Caco-2 (cell line): ENCODE data around the gene RPS25. TPM values are rescaled to one million over a fixed set of nuclear protein-coding genes. Genes with fewer than 3 reads are reported as not detected.
A peak's percentile ranks its signal among the peaks of the same experiment; 100 is the strongest.

Experiments
- BruUV-seq: library from RNA; stranded (reverse); fragments of 400-500 nt; replicated peaks from 2 replicates; lab custom pipeline; 2021; lab: Mats Ljungman, UMichigan
- CTCF ChIA-PET: fragments of 300-600 bp; sonication (Branson Sonifier 250); formaldehyde crosslinking; loops from one replicate; lab custom pipeline; 2022; ENCODE audit warnings: antibody characterized with exemption; lab: Charles Lee
- POLR2A ChIA-PET: fragments of 300-600 bp; sonication (Branson Sonifier 250); formaldehyde crosslinking; loops from one replicate; lab custom pipeline; 2022; ENCODE audit warnings: antibody characterized with exemption; lab: Charles Lee
- DNase-seq, 2 experiments: peaks; one replicate each; pipeline versions ENCODE4 v3.0.0 to v3.0.0-alpha.2; 2020 to 2022
- H3K27me3 ChIP-seq: replicated peaks from 2 replicates; pipeline ENCODE4 v1.6.0; 2011; ENCODE audit warnings: low read length; ENCODE audit not compliant: control insufficient read depth, insufficient read depth
- H3K36me3 ChIP-seq: 2 replicates; pipeline ENCODE4 v1.5.1; 2011; ENCODE audit warnings: low read length; ENCODE audit not compliant: control insufficient read depth, insufficient read depth
- H3K4me1 ChIP-seq: fragments of 250-450 bp; sonication (Bioruptor Pico); 2 replicates; pipeline ENCODE4 v1.5.1; 2020; ENCODE audit warnings: mild to moderate bottlenecking
- H3K4me3 ChIP-seq: 2 replicates; pipeline ENCODE4 v1.5.1; 2011; ENCODE audit warnings: low read depth, mild to moderate bottlenecking, control low read depth, low read length
- H3K9me3 ChIP-seq: fragments of 250-450 bp; sonication (Bioruptor Pico); 2 replicates; pipeline ENCODE4 v1.5.1; 2020; ENCODE audit warnings: mild to moderate bottlenecking, moderate library complexity
- H3K27ac Mint-ChIP-seq: one replicate; pipeline ENCODE4 v1.8.0; 2022; ENCODE audit warnings: mixed read lengths; ENCODE audit not compliant: unreplicated experiment
- H3K27me3 Mint-ChIP-seq: one replicate; pipeline ENCODE4 v1.8.0; 2022; ENCODE audit warnings: mixed read lengths; ENCODE audit not compliant: insufficient read depth, unreplicated experiment
- H3K36me3 Mint-ChIP-seq: one replicate; pipeline ENCODE4 v1.8.0; 2022; ENCODE audit warnings: mild to moderate bottlenecking, mixed read lengths; ENCODE audit not compliant: insufficient read depth, unreplicated experiment
- H3K4me1 Mint-ChIP-seq: one replicate; pipeline ENCODE4 v1.8.0; 2022; ENCODE audit warnings: low read depth, mixed read lengths; ENCODE audit not compliant: unreplicated experiment
- H3K4me3 Mint-ChIP-seq: one replicate; pipeline ENCODE4 v1.8.0; 2022; ENCODE audit warnings: mild to moderate bottlenecking, moderate library complexity, mixed read lengths; ENCODE audit not compliant: unreplicated experiment
- H3K9me3 Mint-ChIP-seq: one replicate; pipeline ENCODE4 v1.8.0; 2022; ENCODE audit warnings: mixed read lengths; ENCODE audit not compliant: unreplicated experiment
- CTCF ChIP-seq, 2 experiments: fragments of 200-600 bp in 1 of 2; IDR thresholded peaks; 1 replicate in 1 of 2; 2 replicates in 1 of 2; pipeline versions ENCODE4 v1.5.1 to v1.8.0; 2011 to 2022; ENCODE audit warnings: antibody characterized with exemption in 1 of 2, control low read depth in 1 of 2, inconsistent platforms in 1 of 2, low read depth in 1 of 2, low read length in 1 of 2, mild to moderate bottlenecking in 1 of 2, moderate library complexity in 1 of 2; ENCODE audit not compliant: insufficient read depth in 1 of 2, severe bottlenecking in 1 of 2, unreplicated experiment in 1 of 2
- intact Hi-C: fragments of 100-400 bp; cut with micrococcal nuclease; formaldehyde crosslinking; loops from one replicate; pipeline ENCODE4 v1.10.0; 2022; ENCODE audit not compliant: unreplicated experiment
- total RNA-seq: library from RNA; stranded (reverse); gene quantifications from 2 replicates; pipeline ENCODE4 v1.2.3, GENCODE V29; 2022

RPS25 gene
- total RNA-seq, 1 experiment from 2014 or later, result 1,811 TPM

- TF ChIP-seq CTCF (IDR thresholded peaks at IDR 0.05; ENCODE audit: insufficient read depth in 1 of 2, low read depth in 1 of 2, low read length in 1 of 2, severe bottlenecking in 1 of 2, unreplicated experiment in 1 of 2), result no peak
- no TSS peak for BruUV-seq
- Mint-ChIP-seq H3K36me3 (peaks cover 74% of the 10 kb centered on the region), H3K4me1 (peaks cover 64% of the 10 kb centered on the region), H3K27me3 (no peaks in the 10 kb centered on the region), H3K27ac (peak overlapping the region; percentile 90), H3K9me3 (no peaks in the 10 kb centered on the region), H3K4me3 (peak overlapping the region; percentile 39)
- ChIA-PET CTCF (interaction anchor here (0.6 kb wide), 1 partner anchor 237 kb away, joined by 3 read pairs; the partner anchor contains the start of gene DDX6), POLR2A (interaction anchor here (0.5 kb wide), 1 partner anchor 43 kb away, joined by 3 read pairs; no protein-coding TSS in a partner anchor)
- no peak overlapping the region; the same call in 1 of the 2 replicates for H3K4me3 ChIP-seq
- peaks cover 63% of the 10 kb centered on the region for H3K4me1 ChIP-seq
- no peaks in the 10 kb centered on the region for H3K27me3 ChIP-seq
- H3K36me3 ChIP-seq, result peaks cover 21% of the 10 kb centered on the region
- intact Hi-C loops, result no loop called here
- no peak for DNase-seq
- H3K9me3 ChIP-seq, result no peaks in the 10 kb centered on the region
Observed at GRCh38 chr11:119027561-119028345, 9.6 kb upstream of the RPS25 start.

GRCh38 chr11:119026970-119027369, 8.8 kb upstream of the RPS25 start:
- CTCF ChIA-PET, result interaction anchor here (0.5 to 0.6 kb wide), 2 partner anchors 45 to 236 kb away, joined by 3 read pairs; partner anchors contain the start of gene DDX6

More at GRCh38 chr11:119026970-119027369, 8.8 kb upstream of the RPS25 start:
- Mint-ChIP-seq H3K27me3 (no peaks in the 10 kb centered on the region), H3K36me3 (peaks cover 81% of the 10 kb centered on the region), H3K4me3 (peak overlapping the region; percentile 39), H3K27ac (peak overlapping the region; percentile 90), H3K9me3 (no peaks in the 10 kb centered on the region), H3K4me1 (peaks cover 65% of the 10 kb centered on the region)
- Histone ChIP-seq H3K27me3 (no peaks in the 10 kb centered on the region), H3K9me3 (no peaks in the 10 kb centered on the region), H3K4me3 (no peak overlapping the region; the same call in 1 of the 2 replicates), H3K36me3 (peaks cover 21% of the 10 kb centered on the region), H3K4me1 (peaks cover 69% of the 10 kb centered on the region)
- peak; percentile 49 to 82 for DNase-seq
- intact Hi-C loops, result no loop called here
- POLR2A ChIA-PET, result no interaction called here
- no peak for TF ChIP-seq CTCF (IDR thresholded peaks at IDR 0.05; ENCODE audit: insufficient read depth in 1 of 2, low read depth in 1 of 2, low read length in 1 of 2, severe bottlenecking in 1 of 2, unreplicated experiment in 1 of 2)
- BruUV-seq, result no TSS peak
